GM21381 (cell line): ENCODE measurements around the gene MFN2.
"Not testable (repeated sequence)": the region's sequence is repeated elsewhere in the genome, so short reads cannot be mapped to it uniquely, and the experiment has no call there.

Experiments used
- ATAC-seq: cut with Tn5 transposase; IDR thresholded peaks from one replicate; pipeline ENCODE4 v1.9.1; 2021; ENCODE audit warnings: mild to moderate bottlenecking, moderate library complexity; ENCODE audit not compliant: unreplicated experiment

Gene MFN2

GRCh38 chr1:11979851-11980675, at the start of gene MFN2:
MFN2 (plus strand) TSS chr1:11980444; CDS start chr1:11989169, 8,725 bp downstream.
- peak; percentile 91 for ATAC-seq

GRCh38 chr1:11930571-11931445, 49.4 kb upstream of the MFN2 start:
- ATAC-seq = no peak

GRCh38 chr1:11931845-11932244, 48.4 kb upstream of the MFN2 start:
- ATAC-seq = no peak

GRCh38 chr1:11934302-11935056, 45.8 kb upstream of the MFN2 start, which contains the start of gene PLOD1:
PLOD1 (plus strand) TSS chr1:11934717; CDS start chr1:11934780, 63 bp downstream.
- peak; percentile 92 for ATAC-seq

GRCh38 chr1:11935057-11935412, 45.2 kb upstream of the MFN2 start:
- ATAC-seq = no peak

GRCh38 chr1:11935733-11936132, 44.5 kb upstream of the MFN2 start:
- ATAC-seq = not testable (repeated sequence)

GRCh38 chr1:11938722-11939526, 41.3 kb upstream of the MFN2 start:
- no peak for ATAC-seq

GRCh38 chr1:11939794-11940193, 40.5 kb upstream of the MFN2 start:
- not testable (repeated sequence) for ATAC-seq

GRCh38 chr1:11940260-11940921, 39.9 kb upstream of the MFN2 start:
- no peak for ATAC-seq

- no peak for ATAC-seq
Observed at GRCh38 chr1:11942280-11942679, 38.0 kb upstream of the MFN2 start.

- no peak for ATAC-seq
Observed at GRCh38 chr1:11943619-11944018, 36.6 kb upstream of the MFN2 start.

- ATAC-seq = no peak
Observed at GRCh38 chr1:11944358-11944931, 35.8 kb upstream of the MFN2 start.

GRCh38 chr1:11946647-11947046, 33.6 kb upstream of the MFN2 start:
- no peak for ATAC-seq

GRCh38 chr1:11948822-11949458, 31.3 kb upstream of the MFN2 start:
- no peak for ATAC-seq

GRCh38 chr1:11951901-11952300, 28.3 kb upstream of the MFN2 start:
- no peak for ATAC-seq

GRCh38 chr1:11952455-11953109, 27.7 kb upstream of the MFN2 start:
- ATAC-seq = no peak

- no peak for ATAC-seq
Observed at GRCh38 chr1:11955221-11955620, 25.0 kb upstream of the MFN2 start.

GRCh38 chr1:11957398-11957797, 22.8 kb upstream of the MFN2 start:
- ATAC-seq = no peak
